Hypothalamus (tissue), 51 donors: ENCODE data around the gene MLPH.

Experiments used
- DNase-seq, 51 donors: peaks; one replicate each; lab custom pipeline; 2025; lab: John Stamatoyannopoulos, UW

Gene MLPH

DNA sequence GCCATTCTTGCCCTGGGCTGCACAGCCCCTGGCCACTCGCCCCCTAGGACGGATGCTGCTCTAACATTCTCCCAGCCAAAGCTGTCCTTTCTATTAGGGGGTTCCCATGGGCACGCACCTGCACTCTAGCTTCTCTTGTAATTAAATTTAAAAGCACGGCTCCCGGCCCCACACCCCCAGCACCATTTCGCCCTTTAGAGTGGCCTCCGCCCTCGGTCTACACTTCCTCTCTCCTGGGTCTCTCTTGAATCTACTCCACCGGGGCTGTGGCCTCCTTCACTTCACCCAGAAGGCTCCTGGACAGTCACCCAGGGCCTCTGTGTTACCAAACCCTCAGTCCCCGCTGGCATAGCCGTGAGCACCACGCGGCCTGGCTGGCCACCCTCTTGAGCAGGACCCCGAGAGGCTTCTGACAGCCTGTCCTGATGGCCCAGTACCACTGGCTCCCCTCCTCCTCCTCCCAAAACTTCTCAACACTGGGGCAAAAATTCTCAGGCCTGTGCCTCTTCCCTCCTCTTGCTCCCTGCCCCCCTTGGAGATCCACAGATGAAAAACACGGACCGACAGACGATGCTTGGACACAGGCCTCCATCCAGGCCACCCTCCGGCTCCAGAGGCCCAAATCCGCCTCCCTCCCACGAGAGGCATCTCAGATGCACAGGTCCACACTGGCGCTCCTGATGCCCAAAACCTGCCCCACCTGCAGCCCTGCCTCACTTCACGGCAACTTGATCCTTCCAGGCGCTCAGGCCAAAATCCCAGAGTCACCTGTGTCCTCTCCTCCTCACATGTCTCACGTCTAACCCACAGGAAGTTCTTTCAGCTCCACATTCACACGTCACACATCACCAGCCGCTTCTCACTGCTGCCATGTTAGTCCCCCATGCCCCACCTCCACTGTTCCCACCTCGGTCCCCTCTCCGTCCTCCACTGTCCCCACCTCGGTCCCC, 110.4 kb downstream of the MLPH start:
- no peak for DNase-seq

- no peak for DNase-seq
Measured at GRCh38 chr2:237598468-237599208, 111.6 kb downstream of the MLPH start.

DNA sequence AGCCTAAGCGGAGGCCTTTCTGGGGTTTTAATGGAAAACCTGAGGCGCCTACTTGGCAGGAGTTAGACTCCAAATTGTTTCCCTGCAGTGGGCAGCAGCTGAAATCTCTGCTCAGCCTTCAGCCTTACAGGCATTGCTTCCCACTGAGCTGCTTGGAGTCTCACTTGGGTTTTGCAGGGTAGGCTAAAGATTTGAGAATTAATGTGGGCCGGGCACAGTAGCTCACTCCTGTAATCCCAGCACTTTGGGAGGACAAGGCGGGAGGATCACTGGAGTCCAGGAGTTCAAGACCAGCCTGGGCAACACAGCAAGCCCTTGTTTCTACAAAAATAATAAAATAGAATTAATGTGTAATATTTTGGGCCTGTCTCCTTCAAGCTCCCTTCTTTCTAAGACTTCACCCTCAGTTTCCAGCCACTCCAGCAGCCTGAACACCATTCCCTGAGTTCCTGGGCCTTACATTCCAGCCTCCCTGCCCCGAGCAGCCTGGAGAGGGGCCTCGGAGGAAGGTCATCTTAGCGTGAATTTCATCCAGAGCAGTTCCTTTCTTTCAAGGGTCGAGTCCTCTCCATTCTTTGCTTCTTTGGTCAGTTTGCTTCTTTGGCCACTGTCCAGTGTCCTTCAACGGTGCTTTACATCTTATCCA, 112.5 kb downstream of the MLPH start:
- DNase-seq, result no peak

- peak in 7 of 51 donors; percentile 8 to 20 (median 13) for DNase-seq
Measured at GRCh38 chr2:237600205-237600846, 113.3 kb downstream of the MLPH start.

DNA sequence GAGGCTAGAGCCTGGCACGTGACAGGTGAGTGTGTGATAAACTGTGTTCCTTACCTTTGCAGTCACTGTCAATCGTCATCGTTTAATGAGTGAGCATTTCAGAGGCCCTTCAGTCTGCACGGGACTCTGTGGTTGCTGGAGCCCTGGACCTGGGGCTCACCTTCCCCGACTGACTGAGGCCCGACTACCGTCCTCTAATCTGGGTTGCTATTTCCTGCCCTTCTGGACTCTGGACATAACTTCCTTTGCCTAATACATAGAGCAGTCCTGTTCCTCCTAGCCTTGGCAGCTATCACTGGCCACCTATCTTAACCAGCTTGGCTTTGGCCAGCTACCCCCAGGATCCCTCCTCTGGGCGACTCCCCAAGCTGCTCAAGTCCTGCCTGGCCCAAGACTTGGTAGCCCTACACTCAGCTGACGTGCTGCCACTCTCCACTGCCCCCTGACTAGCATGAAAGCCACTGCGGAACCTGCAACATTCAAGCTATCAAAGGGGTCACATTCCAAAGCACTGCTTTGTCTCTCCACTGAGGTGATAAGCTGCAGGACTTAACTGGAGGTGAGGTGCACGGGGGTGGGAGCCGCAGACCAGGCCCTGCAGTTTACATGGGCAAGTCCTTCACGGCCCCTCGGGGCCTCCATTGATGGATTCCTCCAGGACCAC, 114.5 kb downstream of the MLPH start:
- no peak for DNase-seq

GRCh38 chr2:237602409-237602808, 115.4 kb downstream of the MLPH start:
- DNase-seq, result no peak

DNA sequence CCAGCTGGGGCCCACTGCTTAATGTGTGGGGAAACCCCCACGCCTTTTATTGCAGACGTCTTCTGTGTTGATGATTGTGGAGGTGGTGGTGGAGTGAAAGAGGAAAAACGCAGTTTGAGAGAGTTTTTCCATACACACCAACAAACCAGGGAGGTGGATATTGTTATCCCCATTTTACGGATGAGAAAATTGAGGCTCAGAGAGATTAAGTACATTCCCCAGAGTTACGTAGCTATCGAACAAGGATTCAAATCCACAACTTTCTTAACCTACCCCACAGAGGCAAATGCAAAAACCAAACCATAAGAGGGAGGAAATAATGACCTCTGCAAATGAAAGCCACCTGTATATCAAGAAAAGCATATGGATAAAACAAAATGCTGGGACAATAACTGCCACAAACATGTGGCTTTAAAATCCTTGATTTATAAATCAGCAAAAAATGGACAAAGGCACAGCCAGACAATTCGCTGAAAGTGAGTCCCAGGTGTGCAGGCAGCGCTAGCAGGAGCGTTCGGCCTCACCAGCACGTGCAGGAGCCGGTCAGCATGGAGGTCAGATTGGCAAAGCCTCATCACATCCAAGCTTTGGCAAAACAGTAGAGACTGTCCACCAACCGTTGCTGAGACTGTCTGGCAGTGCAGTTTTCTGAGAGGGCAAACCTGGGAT, 116.1 kb downstream of the MLPH start:
- no peak for DNase-seq

- DNase-seq, result peak in 16 of 51 donors; percentile 7 to 56 (median 24)
Measured at GRCh38 chr2:237603718-237604362, 116.8 kb downstream of the MLPH start.

DNA sequence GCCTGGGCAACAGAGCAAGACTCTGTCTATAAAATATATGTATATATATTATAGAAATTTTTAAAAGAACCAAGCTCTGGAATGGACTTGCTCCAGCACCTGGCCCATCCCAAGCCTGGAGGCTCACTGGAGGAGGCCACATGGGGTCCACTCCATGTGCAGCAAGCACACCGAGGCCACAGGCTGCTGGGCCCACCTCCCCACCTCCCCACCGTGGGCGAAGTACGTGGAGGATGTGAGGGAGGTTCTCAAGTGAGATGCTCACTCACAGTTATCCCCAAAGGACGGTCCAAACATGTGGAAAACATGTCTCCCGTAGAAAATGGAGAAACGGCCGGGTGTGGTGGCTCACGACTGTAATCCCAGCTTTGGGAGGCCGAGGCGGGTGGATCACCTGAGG, 117.3 kb downstream of the MLPH start:
- DNase-seq, result no peak
